BLaER1 (cell line): ENCODE results near the gene NUBPL.
A peak's percentile ranks its signal among the peaks of the same experiment; 100 is the strongest.

Experiments
- H3K27ac ChIP-seq: shearing (Covaris generic); formaldehyde crosslinking; 2 replicates; pipeline ENCODE4 v1.8.1; 2022
- H3K27me3 ChIP-seq: shearing (Covaris generic); formaldehyde crosslinking; 2 replicates; pipeline ENCODE4 v1.8.1; 2022
- H3K36me3 ChIP-seq: shearing (Covaris generic); formaldehyde crosslinking; 2 replicates; pipeline ENCODE4 v1.8.1; 2022
- H3K4me1 ChIP-seq: shearing (Covaris generic); formaldehyde crosslinking; 2 replicates; pipeline ENCODE4 v1.8.1; 2022
- H3K4me2 ChIP-seq: shearing (Covaris generic); formaldehyde crosslinking; 2 replicates; pipeline ENCODE4 v1.8.1; 2022
- H3K4me3 ChIP-seq: shearing (Covaris generic); formaldehyde crosslinking; 2 replicates; pipeline ENCODE4 v1.8.1; 2022
- H3K9ac ChIP-seq: shearing (Covaris generic); formaldehyde crosslinking; 2 replicates; pipeline ENCODE4 v1.8.1; 2022
- H3K9me3 ChIP-seq: shearing (Covaris generic); formaldehyde crosslinking; 2 replicates; pipeline ENCODE4 v1.8.1; 2022
- H4K20me1 ChIP-seq: shearing (Covaris generic); formaldehyde crosslinking; 2 replicates; pipeline ENCODE4 v1.8.1; 2022
- Cebpa-rat ChIP-seq: shearing (Covaris generic); IDR thresholded peaks from 2 replicates; pipeline ENCODE4 v1.8.1; 2022

Gene NUBPL

GRCh38 chr14:31561155-31561846 is at the start of gene NUBPL:
Gene NUBPL, plus strand, starts transcription at chr14:31561404. Its CDS starts 36 bp downstream, at chr14:31561440.
- no peaks in the 10 kb centered on the region for H3K9me3 ChIP-seq
- no peak for TF ChIP-seq Cebpa-rat
- H3K36me3 ChIP-seq: no peaks in the 10 kb centered on the region
- H3K27ac ChIP-seq: peak within 1 kb of the TSS; percentile 85
- peak within 1 kb of the TSS; percentile 80 for H3K4me3 ChIP-seq
- H4K20me1 ChIP-seq: no peaks in the 10 kb centered on the region
- peaks cover 22% of the 10 kb centered on the region for H3K4me1 ChIP-seq
- H3K4me2 ChIP-seq: peak within 1 kb of the TSS; percentile 87
- H3K27me3 ChIP-seq: no peaks in the 10 kb centered on the region
- H3K9ac ChIP-seq: peak within 1 kb of the TSS; percentile 86

GRCh38 chr14:31527087-31527486 is 34.1 kb upstream of the NUBPL start:
- H3K27me3 ChIP-seq: no peaks in the 10 kb centered on the region
- TF ChIP-seq Cebpa-rat: no peak
- H3K9ac ChIP-seq: no peak overlapping the region
- H3K4me1 ChIP-seq: no peaks in the 10 kb centered on the region
- no peak overlapping the region for H3K4me3 ChIP-seq
- H3K9me3 ChIP-seq: peaks cover 7% of the 10 kb centered on the region
- H3K27ac ChIP-seq: no peak overlapping the region
- H3K4me2 ChIP-seq: no peak overlapping the region
- no peaks in the 10 kb centered on the region for H4K20me1 ChIP-seq
- H3K36me3 ChIP-seq: no peaks in the 10 kb centered on the region

GRCh38 chr14:31527546-31527945 is 33.7 kb upstream of the NUBPL start:
- H3K27me3 ChIP-seq: no peaks in the 10 kb centered on the region
- peaks cover 7% of the 10 kb centered on the region for H3K9me3 ChIP-seq
- no peak for TF ChIP-seq Cebpa-rat
- H3K36me3 ChIP-seq: no peaks in the 10 kb centered on the region
- H3K4me2 ChIP-seq: no peak overlapping the region
- H3K9ac ChIP-seq: no peak overlapping the region
- H3K4me3 ChIP-seq: no peak overlapping the region
- no peaks in the 10 kb centered on the region for H3K4me1 ChIP-seq
- no peaks in the 10 kb centered on the region for H4K20me1 ChIP-seq
- no peak overlapping the region for H3K27ac ChIP-seq

- H3K36me3 ChIP-seq: no peaks in the 10 kb centered on the region
- H3K4me1 ChIP-seq: no peaks in the 10 kb centered on the region
- no peaks in the 10 kb centered on the region for H3K27me3 ChIP-seq
- H3K9ac ChIP-seq: no peak overlapping the region
- H4K20me1 ChIP-seq: no peaks in the 10 kb centered on the region
- TF ChIP-seq Cebpa-rat: no peak
- H3K4me2 ChIP-seq: no peak overlapping the region
- H3K27ac ChIP-seq: no peak overlapping the region
- peaks cover 7% of the 10 kb centered on the region for H3K9me3 ChIP-seq
- no peak overlapping the region for H3K4me3 ChIP-seq
Measured at GRCh38 chr14:31529053-31529452, 32.2 kb upstream of the NUBPL start.

GRCh38 chr14:31530136-31530535 is 31.1 kb upstream of the NUBPL start:
- Histone ChIP-seq H3K36me3 (no peaks in the 10 kb centered on the region), H4K20me1 (no peaks in the 10 kb centered on the region), H3K4me1 (no peaks in the 10 kb centered on the region), H3K27ac (no peak overlapping the region), H3K27me3 (no peaks in the 10 kb centered on the region), H3K4me2 (no peak overlapping the region), H3K4me3 (no peak overlapping the region), H3K9me3 (peaks cover 7% of the 10 kb centered on the region), H3K9ac (no peak overlapping the region)
- no peak for TF ChIP-seq Cebpa-rat

- H3K27me3 ChIP-seq: no peaks in the 10 kb centered on the region
- TF ChIP-seq Cebpa-rat: no peak
- no peak overlapping the region for H3K9ac ChIP-seq
- H3K4me1 ChIP-seq: no peaks in the 10 kb centered on the region
- no peaks in the 10 kb centered on the region for H4K20me1 ChIP-seq
- no peak overlapping the region for H3K4me2 ChIP-seq
- H3K4me3 ChIP-seq: no peak overlapping the region
- no peak overlapping the region for H3K27ac ChIP-seq
- H3K36me3 ChIP-seq: no peaks in the 10 kb centered on the region
- H3K9me3 ChIP-seq: no peaks in the 10 kb centered on the region
Measured at GRCh38 chr14:31536201-31536960, 24.8 kb upstream of the NUBPL start.

GRCh38 chr14:31541702-31542101 is 19.5 kb upstream of the NUBPL start:
- Histone ChIP-seq H3K4me2 (no peak overlapping the region), H4K20me1 (no peaks in the 10 kb centered on the region), H3K4me3 (no peak overlapping the region), H3K36me3 (no peaks in the 10 kb centered on the region), H3K9ac (no peak overlapping the region), H3K27me3 (no peaks in the 10 kb centered on the region), H3K4me1 (no peaks in the 10 kb centered on the region), H3K27ac (no peak overlapping the region), H3K9me3 (no peaks in the 10 kb centered on the region)
- TF ChIP-seq Cebpa-rat: no peak

GRCh38 chr14:31543969-31544799 is 17.0 kb upstream of the NUBPL start:
- H3K9me3 ChIP-seq: no peaks in the 10 kb centered on the region
- no peak overlapping the region for H3K9ac ChIP-seq
- H3K4me3 ChIP-seq: no peak overlapping the region
- no peaks in the 10 kb centered on the region for H4K20me1 ChIP-seq
- no peak for TF ChIP-seq Cebpa-rat
- no peaks in the 10 kb centered on the region for H3K36me3 ChIP-seq
- no peak overlapping the region for H3K4me2 ChIP-seq
- no peak overlapping the region for H3K27ac ChIP-seq
- H3K27me3 ChIP-seq: no peaks in the 10 kb centered on the region
- H3K4me1 ChIP-seq: no peaks in the 10 kb centered on the region

- no peaks in the 10 kb centered on the region for H4K20me1 ChIP-seq
- TF ChIP-seq Cebpa-rat: no peak
- no peak overlapping the region for H3K4me3 ChIP-seq
- H3K27me3 ChIP-seq: no peaks in the 10 kb centered on the region
- H3K36me3 ChIP-seq: no peaks in the 10 kb centered on the region
- H3K4me2 ChIP-seq: no peak overlapping the region
- H3K27ac ChIP-seq: no peak overlapping the region
- no peak overlapping the region for H3K9ac ChIP-seq
- no peaks in the 10 kb centered on the region for H3K9me3 ChIP-seq
- no peaks in the 10 kb centered on the region for H3K4me1 ChIP-seq
Measured at GRCh38 chr14:31544816-31545215, 16.4 kb upstream of the NUBPL start.

GRCh38 chr14:31545328-31545727 is 15.9 kb upstream of the NUBPL start:
- TF ChIP-seq Cebpa-rat: no peak
- Histone ChIP-seq H3K27ac (no peak overlapping the region), H3K9ac (no peak overlapping the region), H3K36me3 (no peaks in the 10 kb centered on the region), H3K4me3 (no peak overlapping the region), H3K4me1 (no peaks in the 10 kb centered on the region), H4K20me1 (no peaks in the 10 kb centered on the region), H3K9me3 (no peaks in the 10 kb centered on the region), H3K27me3 (no peaks in the 10 kb centered on the region), H3K4me2 (0 out of 2 replicates have a peak overlapping the region, but pooled peaks have one; percentile 0)
